Lower leg skin (tissue), 3 donors: ENCODE data around the gene PDE3A.

Experiments used
- POLR2A ChIP-seq, 2 donors: fragments of 450-650 bp; IDR thresholded peaks; one replicate each; pipeline ENCODE4 v1.6.1; 2016 to 2017; ENCODE audit warnings: antibody characterized with exemption in 2 of 2, mild to moderate bottlenecking in 1 of 2, moderate library complexity in 1 of 2
- TF ChIP-seq, protein P1 (sequence below), 3 donors: fragments of 450-650 bp; IDR thresholded peaks; one replicate each; pipeline ENCODE4 v1.5.1; 2016; ENCODE audit warnings: antibody characterized with exemption in 3 of 3, mild to moderate bottlenecking in 3 of 3, moderate library complexity in 2 of 3

DNA sequence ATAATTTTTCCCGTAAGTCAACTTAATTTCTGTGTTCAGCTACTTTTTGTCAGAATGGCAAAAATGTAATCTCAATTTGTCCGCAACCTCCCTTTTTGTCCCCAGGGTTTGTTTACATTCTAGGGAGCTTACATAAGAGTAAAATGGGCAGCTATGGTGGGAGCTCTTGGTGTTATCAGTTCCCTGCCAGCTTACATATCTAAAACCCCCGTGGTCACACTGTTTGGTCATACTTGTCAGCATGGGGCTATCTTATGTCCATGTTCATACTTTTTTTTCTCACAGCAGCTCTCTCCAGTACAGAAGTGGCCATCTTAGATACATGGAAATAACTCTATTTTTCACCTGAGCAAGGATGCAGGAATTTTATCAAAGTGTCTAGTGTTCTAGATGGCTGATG, 343.5 kb downstream of the PDE3A start:
- no peak for TF ChIP-seq POLR2A (IDR thresholded peaks at IDR 0.05)
- TF ChIP-seq, protein P1, sequence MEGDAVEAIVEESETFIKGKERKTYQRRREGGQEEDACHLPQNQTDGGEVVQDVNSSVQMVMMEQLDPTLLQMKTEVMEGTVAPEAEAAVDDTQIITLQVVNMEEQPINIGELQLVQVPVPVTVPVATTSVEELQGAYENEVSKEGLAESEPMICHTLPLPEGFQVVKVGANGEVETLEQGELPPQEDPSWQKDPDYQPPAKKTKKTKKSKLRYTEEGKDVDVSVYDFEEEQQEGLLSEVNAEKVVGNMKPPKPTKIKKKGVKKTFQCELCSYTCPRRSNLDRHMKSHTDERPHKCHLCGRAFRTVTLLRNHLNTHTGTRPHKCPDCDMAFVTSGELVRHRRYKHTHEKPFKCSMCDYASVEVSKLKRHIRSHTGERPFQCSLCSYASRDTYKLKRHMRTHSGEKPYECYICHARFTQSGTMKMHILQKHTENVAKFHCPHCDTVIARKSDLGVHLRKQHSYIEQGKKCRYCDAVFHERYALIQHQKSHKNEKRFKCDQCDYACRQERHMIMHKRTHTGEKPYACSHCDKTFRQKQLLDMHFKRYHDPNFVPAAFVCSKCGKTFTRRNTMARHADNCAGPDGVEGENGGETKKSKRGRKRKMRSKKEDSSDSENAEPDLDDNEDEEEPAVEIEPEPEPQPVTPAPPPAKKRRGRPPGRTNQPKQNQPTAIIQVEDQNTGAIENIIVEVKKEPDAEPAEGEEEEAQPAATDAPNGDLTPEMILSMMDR (IDR thresholded peaks at IDR 0.05) = no peak
